ENCODE measurements around the gene ZNRD2.
A peak's percentile ranks its signal among the peaks of the same experiment; 100 is the strongest.
"Not testable (repeated sequence)": the region's sequence is repeated elsewhere in the genome, so short reads cannot be mapped to it uniquely, and the experiment has no call there.

Gene ZNRD2

DNA sequence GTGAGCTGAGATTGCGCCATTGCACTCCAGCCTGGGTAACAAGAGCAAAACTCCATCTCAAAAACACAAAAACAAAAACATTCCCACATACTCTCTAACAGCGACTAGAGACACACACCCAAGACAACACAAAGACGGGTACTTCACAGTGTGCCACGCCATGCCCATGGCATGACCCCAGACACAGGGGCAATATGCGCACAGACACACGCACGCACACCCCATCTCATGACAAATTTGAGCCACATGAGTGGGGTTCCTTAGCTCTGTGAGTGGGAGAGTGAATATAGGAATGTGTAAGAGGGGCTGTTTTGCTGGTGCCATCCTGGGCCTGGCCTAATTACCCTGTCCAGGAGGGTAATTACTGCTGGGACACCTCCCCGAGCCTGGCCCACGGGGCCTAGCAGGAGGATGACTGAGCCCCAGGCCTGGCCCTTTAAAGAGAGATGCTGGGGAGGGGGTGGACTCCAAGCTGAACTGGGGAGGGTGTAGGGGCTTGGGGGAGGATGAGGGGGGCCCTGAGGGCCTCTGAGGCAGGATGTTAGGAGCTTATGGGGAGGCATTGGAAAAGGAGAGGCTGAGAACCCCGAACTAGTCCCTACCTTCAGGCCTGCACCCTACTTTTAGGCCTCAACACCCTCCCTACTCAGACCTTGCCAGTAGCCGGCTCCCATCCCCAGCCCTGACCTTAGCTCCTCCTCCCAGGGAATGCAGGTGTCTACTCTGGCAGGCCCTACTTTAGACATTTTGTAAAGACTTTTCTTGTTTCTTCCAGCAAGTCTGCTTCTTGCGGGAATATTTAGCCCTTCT lies 13.6 kb upstream of the ZNRD2 start:
- DNase-seq, result no peak

DNA sequence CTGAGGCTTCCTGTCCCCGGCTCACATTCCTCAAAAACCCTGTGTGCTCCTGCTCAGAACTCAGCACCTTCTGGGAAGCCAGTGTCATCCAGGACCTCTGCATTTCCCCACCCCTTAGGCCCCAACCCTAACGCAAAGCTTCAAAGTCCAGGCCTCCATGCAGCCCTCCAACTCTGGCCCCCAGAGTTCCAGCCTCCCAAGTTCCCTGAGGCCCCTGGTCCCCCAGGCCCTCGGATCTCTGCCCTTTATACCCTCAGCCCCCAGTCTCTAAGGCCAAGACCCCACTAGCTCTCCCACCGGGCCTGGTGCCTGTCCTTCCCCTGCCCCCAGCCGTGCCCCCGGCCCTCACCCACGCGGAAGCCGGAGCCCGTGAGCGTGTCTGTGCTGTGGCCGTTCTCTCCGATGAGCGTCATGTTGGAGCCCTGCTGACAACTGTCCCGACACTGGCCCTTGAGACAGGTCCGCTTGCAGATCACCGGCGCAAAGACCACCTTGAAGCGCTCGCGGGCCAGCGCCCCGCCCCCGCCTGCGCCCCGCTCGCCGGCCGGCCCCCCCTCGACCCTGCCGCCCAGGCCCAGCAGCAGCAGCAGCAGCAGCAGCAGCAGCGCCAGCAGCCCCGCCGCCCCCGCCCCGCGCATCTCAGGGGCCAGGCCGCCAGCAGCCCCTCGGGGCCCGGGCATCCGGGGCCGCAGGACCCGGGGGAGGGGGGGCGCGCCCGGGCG lies 12.8 kb upstream of the ZNRD2 start:
- no peak for DNase-seq

DNA sequence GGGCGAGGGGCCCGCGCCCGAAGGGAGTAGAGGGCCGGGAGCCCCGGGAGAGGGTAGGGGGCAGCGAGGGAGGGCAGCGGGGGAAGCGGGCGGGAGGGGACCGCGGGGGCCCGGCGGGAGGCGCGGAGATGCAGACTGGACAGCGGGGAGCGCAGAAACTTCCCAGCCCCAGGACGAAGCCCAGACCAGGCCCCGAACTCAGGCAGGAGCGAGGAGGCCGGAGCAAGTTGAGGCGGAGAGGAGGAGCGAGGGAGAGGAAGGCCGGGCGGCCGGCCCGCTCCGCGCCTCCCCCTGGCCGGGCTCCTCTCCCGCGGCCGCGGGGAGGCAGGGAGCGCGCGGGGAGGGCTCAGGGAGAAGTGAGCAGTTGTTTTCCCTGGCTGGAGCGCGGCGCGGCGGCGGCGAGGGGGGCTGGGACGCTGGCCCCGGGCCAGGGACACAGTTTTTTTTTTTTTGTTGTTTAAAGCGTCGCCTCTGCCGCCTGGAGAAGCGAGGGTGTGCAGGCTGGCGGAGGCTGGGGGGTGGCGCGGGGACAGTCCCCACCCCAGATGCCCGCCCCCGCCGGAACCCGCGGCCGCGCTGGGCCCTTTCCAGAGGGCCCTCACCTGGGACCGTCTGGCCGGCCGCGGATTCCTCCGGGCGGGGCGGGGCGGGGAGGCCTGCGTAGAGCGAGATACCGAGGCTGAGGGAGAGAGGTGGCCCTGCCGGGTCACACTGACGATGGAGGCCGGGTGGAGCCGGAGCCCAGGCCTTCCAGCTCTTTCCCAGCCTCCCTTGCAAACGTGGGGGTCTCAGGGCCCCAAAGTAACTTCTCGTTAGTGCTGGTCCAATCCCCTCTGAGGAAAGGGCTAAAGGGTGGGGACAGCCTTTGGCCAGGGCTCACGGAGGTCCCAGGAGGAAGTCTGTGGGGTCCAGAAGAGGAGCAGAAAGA lies 12.0 kb upstream of the ZNRD2 start, which contains the start of gene LTBP3:
TSS of gene LTBP3 (minus strand) at position 358 of the 928 bp plus-strand sequence. CDS start 400 bp downstream, outside the sequence.
- peak; percentile 25 for DNase-seq

DNA sequence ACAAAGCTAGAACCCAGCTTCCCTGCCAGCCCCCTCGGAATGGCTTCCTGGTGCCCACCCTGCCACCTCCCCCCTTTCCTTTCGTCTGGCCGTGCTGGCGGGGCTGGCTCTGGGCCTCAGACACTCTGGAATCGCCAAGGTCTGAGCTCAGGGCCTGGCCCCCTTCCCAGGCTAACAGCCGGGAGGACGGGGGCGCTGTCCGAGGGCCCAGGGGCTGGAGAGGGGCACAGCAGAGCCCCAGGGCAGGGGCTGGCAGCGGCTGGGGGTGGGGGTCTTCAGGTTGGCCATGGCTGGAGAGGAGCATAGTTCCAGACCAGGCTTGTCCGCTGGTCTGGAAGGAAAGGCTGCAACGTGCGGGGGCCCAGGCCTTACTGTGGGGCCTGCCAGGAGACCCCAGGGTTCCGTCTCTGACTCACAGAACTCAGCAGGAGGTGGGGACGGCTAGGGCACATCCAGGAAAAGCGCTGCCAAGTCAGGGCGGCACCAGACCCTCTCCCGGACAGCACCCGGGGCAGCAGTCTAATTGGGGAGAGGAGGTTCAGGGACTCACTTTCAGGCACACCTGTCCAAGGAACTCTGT lies 11.3 kb upstream of the ZNRD2 start:
- no peak for DNase-seq

DNA sequence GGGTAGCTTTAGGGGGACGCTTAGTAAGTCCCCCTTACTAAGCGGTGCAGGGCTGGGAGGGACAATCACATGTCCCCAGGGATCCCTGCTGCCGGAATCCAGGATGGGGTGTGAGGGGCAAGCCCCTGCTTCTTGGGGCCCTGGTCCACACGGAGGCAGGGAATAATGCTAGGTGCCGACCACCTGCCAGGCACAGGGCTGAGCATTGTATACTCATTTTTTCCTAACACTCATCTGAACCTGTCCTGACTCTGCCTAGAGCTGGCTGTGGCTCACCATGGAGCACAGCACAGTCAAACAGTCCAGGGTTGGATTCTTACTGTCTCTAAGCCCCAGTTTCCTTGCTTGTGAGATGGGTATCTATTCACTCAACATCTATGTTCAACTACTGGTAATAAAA lies 10.7 kb upstream of the ZNRD2 start:
- DNase-seq, result no peak

DNA sequence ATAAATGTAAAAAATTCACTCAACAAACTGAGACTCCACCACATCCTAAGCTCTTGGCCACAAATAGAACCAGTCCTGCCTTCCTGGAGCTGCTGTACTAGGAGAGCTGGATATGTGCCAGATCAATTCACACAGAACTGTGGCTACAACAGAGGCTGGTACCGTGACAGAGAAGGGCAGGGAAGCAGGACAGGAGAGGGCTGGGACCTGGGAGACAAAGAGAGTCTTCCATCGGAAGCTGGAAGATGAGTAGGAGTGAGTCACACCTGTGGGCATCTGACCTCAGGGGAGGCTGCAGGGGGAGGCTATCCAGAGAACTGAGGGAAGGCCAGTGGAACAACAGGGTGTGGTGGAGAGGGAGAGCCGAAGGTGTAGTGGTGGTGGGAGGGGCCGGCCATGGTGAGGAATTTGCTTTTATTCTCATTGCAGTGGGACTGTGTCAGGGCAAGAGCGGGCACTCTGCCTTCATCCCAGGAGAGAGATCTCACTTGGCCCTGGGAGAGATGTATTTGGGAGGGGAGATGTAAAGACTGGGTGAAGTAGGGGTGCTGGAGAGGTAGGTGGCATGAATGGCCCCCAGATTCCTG lies 10.2 kb upstream of the ZNRD2 start:
- DNase-seq, result peak; percentile 20

DNA sequence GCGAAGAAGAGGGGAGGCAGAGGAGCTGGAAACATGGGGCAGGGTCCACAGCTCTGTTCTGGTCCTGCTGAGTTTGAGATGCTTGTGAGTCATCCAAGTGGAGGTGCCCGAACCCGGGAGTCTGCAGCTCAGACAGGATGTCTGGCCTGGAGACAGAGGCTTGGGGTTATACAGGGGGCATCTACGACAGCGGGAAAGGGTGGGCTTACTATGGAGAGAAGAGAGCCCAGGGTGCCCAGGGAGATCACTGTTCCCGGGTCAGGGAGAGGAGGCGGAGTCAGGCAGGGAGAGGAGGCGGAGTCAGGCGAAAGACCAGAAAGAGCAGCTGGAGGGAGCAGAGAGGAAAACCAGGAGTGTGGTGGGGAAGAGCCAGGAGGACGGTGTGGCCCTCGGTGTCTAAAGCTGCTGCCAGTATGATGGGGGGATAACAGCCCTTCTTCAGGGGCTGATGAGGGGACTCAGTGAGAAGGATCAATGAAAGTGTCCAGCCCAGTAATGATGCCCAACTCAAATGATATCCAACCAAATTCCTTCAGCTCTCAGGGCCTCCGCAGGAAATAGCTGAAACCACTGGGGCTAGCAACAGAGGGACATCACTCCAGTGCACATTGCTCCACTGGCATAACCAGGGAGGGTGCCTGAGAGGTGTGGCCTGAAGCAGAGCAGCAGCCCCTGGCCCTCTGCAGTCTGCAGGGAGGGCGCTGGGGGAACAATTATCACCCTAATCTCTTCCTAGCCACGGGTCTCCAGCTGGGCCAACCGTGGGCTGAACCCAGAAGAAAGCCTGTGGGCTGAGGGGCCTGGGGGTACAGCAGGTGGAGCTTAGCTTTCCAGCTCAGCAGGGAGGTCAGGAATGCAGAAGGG lies 9.5 kb upstream of the ZNRD2 start:
- peak; percentile 66 for DNase-seq

DNA sequence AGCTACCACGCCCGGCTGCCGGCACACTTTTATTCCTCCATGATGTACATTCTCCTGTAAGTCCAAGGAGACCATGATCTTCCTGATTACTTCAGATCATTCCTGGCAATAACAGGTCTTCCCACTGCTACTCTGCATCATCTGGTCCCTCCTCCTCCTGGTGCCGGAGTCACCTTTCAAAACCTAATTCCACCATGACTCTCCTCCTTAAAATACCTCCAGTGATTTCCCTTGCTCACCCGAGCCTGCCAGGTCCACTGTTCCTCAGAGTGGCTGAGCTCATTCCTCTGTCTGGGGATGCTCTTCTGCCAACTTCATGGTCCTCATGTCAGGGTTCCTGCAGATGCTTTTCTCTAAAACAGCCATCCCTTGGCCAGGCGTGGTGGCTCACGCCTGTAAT lies 8.3 kb upstream of the ZNRD2 start:
- DNase-seq, result no peak

DNA sequence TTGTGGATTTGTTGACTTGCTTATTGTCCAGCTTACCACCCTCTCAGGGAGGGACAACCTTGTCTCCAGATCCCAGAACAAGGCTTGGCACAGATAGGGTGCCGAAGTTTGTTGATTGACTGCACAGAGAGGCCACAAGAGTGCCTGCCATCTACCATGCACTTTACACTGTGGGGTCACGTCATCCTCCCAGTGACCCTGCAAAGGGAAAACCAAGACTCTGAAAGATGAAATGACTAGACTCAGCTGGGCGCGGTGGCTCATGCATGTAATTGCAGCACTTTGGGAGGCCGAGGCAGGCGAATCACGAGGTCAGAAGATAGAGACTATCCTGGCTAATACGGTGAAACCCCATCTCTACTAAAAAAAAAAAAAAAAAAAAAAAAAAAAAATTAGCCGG lies 7.5 kb upstream of the ZNRD2 start:
- no peak for DNase-seq

DNA sequence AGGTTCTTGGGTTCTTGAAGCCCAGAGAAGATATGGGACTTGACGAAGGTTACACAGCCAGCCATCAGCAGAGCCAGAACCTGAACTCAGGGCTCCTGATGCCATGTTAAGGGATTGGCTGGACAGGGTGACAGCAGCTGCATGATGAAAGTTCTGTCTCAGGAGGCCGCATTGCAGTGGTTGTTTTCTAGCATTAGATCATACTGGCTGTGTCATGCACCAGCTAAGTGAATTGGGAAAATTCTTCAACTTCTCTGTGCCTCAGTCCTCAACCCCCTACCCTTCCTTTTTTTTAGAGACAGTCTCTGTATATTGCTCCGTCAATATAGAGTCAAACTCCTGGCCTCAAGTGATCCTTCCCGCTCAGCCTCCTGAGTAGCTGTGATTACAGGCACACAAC lies 6.7 kb upstream of the ZNRD2 start:
- DNase-seq, result no peak

DNA sequence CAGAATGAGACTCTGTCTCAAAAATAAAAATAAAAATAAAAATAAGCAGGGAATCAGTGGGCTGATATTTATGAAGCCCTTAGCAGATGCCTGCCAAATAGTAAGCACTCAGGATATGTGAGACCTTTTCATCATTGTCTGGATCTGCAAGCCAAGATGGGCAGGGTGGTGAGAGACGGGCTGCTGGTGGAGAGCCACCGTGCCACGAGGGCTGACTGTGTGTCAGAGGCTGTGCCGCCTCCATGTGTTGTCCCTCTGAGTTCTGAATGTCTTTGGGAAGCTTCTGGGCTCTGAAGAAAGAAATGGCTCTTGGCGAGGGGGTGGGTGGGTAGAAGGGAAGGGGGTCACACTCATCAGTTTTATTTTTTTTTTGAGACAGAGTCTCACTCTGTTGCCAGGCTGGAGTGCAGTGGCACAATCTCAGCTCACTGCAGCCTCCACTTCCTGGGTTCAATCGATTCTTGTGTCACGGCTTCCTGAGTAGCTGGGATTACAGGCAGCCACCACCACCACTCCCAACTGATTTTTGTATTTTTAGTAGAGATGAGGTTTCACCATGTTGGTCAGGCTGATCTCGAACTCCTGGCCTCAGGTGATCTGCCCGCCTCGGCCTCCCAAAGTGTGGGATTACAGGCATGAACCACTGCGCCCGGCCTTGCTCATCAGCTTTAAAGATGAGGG lies 5.3 kb upstream of the ZNRD2 start:
- DNase-seq, result not testable (repeated sequence)

DNA sequence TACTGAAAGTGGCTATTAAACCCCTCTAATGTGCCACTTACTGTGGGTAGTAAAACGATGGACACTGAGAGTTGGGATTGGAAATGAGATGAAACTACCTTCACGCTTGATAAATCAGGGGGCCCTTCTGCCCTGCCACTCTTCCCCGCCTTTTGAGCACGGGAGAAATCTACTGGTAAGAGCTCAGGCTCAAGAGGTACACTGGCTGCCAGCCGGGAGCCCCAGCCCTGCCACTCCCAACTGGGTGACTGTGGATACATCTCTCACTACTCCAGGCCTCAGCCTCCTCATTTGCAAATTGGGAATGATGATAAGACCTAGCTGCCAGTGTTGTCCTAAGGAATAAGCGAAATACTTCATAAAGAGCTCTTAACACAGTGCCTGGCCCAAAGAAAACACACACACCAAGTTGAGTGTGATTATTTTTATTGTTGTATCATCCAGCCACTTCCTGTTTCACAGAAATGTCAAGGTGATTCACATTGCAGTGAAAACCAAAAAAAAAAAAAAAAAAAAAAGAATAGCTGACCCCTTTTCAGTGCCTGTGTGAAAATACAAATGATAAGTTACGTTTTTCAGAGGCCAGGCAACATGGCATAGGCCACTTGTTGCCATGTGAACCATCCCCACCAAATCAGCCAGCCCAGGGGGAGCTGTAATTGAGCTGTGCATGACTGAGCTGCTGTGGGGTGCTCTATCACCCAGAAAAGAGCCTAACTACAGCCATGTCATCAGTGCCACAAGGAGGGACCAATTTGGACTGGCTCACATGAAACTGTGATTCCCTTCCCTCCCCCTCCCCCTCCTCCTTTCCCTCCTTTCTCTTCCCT lies 4.4 kb upstream of the ZNRD2 start:
- DNase-seq, result no peak

DNA sequence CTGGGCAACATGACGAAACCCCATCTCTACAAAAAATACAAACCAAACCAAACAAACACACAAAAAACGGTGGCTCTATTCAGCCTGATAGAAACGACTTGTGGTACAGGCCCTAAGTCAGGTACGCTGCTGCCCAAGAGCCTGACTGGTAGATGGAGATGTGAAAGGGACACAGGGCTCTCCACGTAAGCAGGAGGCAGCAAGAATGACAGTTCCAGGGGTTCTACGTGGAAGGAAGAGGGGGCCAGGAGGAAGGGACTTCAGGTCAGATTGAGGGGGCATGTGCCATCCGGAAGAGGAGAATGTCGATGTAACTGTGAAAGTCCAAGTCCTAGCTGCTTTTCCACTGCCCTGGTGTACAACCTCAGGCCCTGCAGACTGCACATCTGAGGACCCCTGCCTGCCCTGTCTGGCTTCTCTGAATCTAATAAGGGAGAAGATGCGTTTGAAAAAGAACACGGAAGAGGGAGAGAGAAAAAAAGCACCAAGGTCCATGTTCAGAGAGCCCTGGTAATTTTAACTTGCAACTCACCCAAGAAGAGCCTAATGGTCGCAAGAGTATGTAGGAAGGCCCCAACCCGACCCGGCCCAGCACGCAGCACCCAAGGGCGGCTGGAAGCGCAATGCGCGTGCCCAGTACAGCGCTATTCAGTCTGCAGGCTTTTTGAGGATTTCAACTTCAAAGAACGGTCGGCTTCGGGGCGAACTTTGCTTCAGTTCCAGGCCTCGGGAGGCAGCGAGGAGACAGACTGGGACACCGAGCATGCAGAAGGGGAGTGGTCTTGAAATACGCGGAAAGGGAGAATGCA lies 909 bp upstream of the ZNRD2 start:
- DNase-seq, result no peak

DNA sequence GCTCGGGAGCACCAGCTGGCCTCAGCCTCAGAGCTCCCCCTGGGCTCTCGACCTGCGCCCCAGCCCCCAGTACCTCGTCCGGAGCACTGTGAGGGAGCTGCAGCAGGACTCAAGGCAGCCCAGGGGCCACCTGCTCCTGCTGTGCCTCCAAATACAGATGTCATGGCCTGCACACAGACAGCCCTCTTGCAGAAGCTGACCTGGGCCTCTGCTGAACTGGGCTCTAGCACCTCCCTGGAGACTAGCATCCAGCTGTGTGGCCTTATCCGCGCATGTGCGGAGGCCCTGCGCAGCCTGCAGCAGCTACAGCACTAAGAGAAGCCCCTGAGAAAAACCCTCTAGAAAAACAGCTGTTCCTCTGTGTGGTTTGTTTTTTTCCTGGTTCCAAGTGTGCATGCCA lies 1.1 kb downstream of the ZNRD2 start:
- no peak for DNase-seq

DNA sequence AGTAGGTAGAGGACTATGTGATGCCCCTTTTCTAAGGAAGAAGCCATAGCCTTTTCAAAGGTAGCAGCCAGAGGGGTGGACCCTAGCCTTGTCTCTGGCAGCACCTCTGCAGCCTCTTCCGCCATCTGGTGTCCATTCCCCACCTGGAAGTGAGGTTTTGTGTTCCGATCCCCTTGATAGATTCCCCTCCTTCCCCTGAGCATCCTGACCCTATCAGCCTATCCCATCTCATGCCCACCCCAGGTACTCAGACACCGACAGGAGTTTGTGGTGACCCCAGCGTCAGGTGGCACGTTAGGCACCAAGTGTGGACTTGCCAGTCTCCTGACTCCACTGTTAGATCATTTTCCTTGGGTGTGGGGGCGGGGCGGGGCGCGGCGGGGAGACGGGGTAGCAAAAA lies 1.7 kb downstream of the ZNRD2 start:
- no peak for DNase-seq

DNA sequence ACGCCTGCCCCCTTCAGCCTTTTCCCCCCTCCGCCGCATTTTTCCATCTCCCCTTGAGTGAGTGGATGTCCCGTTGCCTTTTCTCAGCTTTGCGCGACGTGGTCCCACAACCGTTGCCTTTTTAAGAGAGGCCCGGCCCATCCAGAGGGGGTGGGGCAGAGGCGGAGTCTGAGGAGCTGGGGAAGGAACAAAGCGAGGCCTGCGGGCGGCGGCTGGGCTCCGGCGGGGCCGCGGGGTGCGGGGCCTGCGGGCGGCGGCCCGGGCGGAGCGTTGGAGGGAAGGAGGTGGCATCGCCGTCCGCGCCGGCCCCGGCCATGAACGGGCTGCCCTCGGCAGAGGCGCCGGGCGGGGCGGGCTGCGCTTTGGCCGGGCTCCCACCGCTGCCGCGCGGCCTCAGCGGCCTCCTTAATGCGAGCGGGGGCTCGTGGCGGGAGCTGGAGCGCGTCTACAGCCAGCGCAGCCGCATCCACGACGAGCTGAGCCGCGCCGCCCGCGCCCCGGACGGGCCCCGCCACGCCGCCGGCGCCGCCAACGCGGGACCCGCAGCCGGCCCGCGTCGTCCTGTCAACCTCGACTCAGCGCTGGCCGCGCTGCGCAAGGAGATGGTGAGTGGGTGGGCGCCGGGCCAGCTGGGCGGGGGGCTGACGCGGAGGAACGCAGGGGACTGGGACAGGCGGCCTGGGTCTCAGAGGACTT lies 2.2 kb downstream of the ZNRD2 start, which contains the start of gene FAM89B:
TSS of gene FAM89B (plus strand) at position 183 of the 696 bp plus-strand sequence. CDS start at position 315, 132 bp downstream.
- DNase-seq, result peak; percentile 63

DNA sequence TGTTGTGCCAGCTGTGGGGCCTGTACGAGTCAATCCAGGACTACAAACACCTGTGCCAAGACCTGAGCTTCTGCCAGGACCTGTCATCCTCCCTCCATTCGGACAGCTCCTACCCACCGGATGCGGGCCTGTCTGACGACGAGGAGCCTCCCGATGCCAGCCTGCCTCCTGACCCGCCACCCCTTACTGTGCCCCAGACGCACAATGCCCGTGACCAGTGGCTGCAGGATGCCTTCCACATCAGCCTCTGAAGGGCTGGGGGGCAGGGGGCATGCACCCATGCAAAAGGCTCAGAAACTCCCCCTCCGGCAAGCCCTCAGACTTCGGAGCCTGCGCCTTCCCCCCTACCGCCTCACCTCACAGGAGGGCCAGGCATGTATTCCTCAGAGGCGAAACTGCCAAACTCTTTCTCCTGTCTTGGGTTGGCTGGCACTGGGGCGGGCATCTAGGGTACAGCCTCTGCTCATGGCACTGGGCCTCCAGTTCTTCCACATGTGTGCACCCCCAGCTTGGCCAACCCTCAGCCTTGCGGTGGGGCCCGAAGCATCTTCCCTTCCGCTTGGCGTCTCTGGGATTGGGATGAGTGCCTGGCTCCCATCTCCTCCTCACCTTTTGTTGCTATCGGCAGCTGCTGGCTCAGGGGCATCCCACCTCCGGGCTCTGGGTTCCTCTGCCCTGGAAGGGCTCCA lies 3.3 kb downstream of the ZNRD2 start:
- DNase-seq, result no peak

Data from NCI-H1694 (cell line).